GM18907 (cell line): Measurements from ENCODE around the gene KLHL2.
"Not testable (repeated sequence)": the region's sequence is repeated elsewhere in the genome, so short reads cannot be mapped to it uniquely, and the experiment has no call there.

Source experiments
- ATAC-seq: cut with Tn5 transposase; IDR thresholded peaks from one replicate; pipeline ENCODE4 v1.9.1; 2021; ENCODE audit warnings: mild to moderate bottlenecking, moderate library complexity; ENCODE audit not compliant: unreplicated experiment

KLHL2 gene

GRCh38 chr4:165207431-165208220 lies at the start of gene KLHL2:
KLHL2 (plus strand) TSS chr4:165207561; CDS start chr4:165207877, 316 bp downstream.
- ATAC-seq: peak; percentile 93

- no peak for ATAC-seq
These were observed 48.6 kb upstream of the KLHL2 start for GRCh38 chr4:165158762-165159161.

GRCh38 chr4:165164257-165164656 lies 43.1 kb upstream of the KLHL2 start:
- ATAC-seq: no peak

GRCh38 chr4:165166872-165167271 lies 40.5 kb upstream of the KLHL2 start:
- ATAC-seq: not testable (repeated sequence)

- no peak for ATAC-seq
These were observed 39.7 kb upstream of the KLHL2 start for GRCh38 chr4:165167650-165168049.

- no peak for ATAC-seq
These were observed 36.5 kb upstream of the KLHL2 start for GRCh38 chr4:165170819-165171218.

- ATAC-seq: not testable (repeated sequence)
These were observed 31.9 kb upstream of the KLHL2 start for GRCh38 chr4:165175470-165175869.

- ATAC-seq: no peak
These were observed 31.5 kb upstream of the KLHL2 start for GRCh38 chr4:165175879-165176278.

- ATAC-seq: peak; percentile 82
These were observed 29.4 kb upstream of the KLHL2 start for GRCh38 chr4:165177725-165178666.

GRCh38 chr4:165184220-165184619 lies 23.1 kb upstream of the KLHL2 start:
- no peak for ATAC-seq

- not testable (repeated sequence) for ATAC-seq
These were observed 22.4 kb upstream of the KLHL2 start for GRCh38 chr4:165184998-165185397.

GRCh38 chr4:165185448-165185847 lies 21.9 kb upstream of the KLHL2 start:
- no peak for ATAC-seq

- ATAC-seq: no peak
These were observed 16.6 kb upstream of the KLHL2 start for GRCh38 chr4:165190591-165191347.

GRCh38 chr4:165191348-165191656 lies 16.1 kb upstream of the KLHL2 start:
- ATAC-seq: no peak

- ATAC-seq: no peak
These were observed 15.4 kb upstream of the KLHL2 start for GRCh38 chr4:165191814-165192499.

- no peak for ATAC-seq
These were observed 14.9 kb upstream of the KLHL2 start for GRCh38 chr4:165192500-165192898.

GRCh38 chr4:165192956-165193355 lies 14.4 kb upstream of the KLHL2 start:
- no peak for ATAC-seq

GRCh38 chr4:165194368-165194767 lies 13.0 kb upstream of the KLHL2 start:
- no peak for ATAC-seq

- ATAC-seq: no peak
These were observed 9.0 kb upstream of the KLHL2 start for GRCh38 chr4:165198329-165198728.

- no peak for ATAC-seq
These were observed 8.1 kb upstream of the KLHL2 start for GRCh38 chr4:165199286-165199685.

- no peak for ATAC-seq
These were observed 7.6 kb upstream of the KLHL2 start for GRCh38 chr4:165199722-165200121.
